NB4 (cell line): ENCODE measurements around the gene CSPG4.

Experiments
- POLR2A ChIP-seq: IDR thresholded peaks from 2 replicates; pipeline ENCODE4 v1.6.1; 2011; ENCODE audit warnings: mild to moderate bottlenecking; ENCODE audit not compliant: insufficient read length; ENCODE audit errors: extremely low read depth
- TF ChIP-seq, protein P1 (sequence below): IDR thresholded peaks from one replicate; pipeline ENCODE4 v1.5.1; 2012; ENCODE audit warnings: low read depth, low read length

- TF ChIP-seq POLR2A: no peak
- TF ChIP-seq, protein P1, sequence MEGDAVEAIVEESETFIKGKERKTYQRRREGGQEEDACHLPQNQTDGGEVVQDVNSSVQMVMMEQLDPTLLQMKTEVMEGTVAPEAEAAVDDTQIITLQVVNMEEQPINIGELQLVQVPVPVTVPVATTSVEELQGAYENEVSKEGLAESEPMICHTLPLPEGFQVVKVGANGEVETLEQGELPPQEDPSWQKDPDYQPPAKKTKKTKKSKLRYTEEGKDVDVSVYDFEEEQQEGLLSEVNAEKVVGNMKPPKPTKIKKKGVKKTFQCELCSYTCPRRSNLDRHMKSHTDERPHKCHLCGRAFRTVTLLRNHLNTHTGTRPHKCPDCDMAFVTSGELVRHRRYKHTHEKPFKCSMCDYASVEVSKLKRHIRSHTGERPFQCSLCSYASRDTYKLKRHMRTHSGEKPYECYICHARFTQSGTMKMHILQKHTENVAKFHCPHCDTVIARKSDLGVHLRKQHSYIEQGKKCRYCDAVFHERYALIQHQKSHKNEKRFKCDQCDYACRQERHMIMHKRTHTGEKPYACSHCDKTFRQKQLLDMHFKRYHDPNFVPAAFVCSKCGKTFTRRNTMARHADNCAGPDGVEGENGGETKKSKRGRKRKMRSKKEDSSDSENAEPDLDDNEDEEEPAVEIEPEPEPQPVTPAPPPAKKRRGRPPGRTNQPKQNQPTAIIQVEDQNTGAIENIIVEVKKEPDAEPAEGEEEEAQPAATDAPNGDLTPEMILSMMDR: no peak
Observed at GRCh38 chr15:75656331-75656730, 56.3 kb downstream of the CSPG4 start.
